T-helper 1 cell (primary cell): ENCODE measurements around the gene PTPRM.

Source experiments
- DNase-seq, 5 donors: peaks; one replicate each; pipeline ENCODE4 v3.0.0-alpha.2; 2012 to 2020

Gene PTPRM

GRCh38 chr18:8065284-8065683 is 498.2 kb downstream of the PTPRM start:
- DNase-seq = no peak

GRCh38 chr18:8065773-8066172 is 498.7 kb downstream of the PTPRM start:
- DNase-seq = no peak

- no peak for DNase-seq
Observed at GRCh38 chr18:8069708-8070107, 502.6 kb downstream of the PTPRM start.

GRCh38 chr18:8073167-8073566 is 506.1 kb downstream of the PTPRM start:
- no peak for DNase-seq

GRCh38 chr18:8080092-8080491 is 513.0 kb downstream of the PTPRM start:
- DNase-seq = no peak

- no peak for DNase-seq
Observed at GRCh38 chr18:8081267-8081666, 514.2 kb downstream of the PTPRM start.

- DNase-seq = no peak
Observed at GRCh38 chr18:8081872-8082553, 514.9 kb downstream of the PTPRM start.

GRCh38 chr18:8084160-8084559 is 517.0 kb downstream of the PTPRM start:
- DNase-seq = no peak

- DNase-seq = no peak
Observed at GRCh38 chr18:8088626-8089025, 521.5 kb downstream of the PTPRM start.

GRCh38 chr18:8091035-8091434 is 523.9 kb downstream of the PTPRM start:
- DNase-seq = no peak

- no peak for DNase-seq
Observed at GRCh38 chr18:8095947-8096570, 528.9 kb downstream of the PTPRM start.

- DNase-seq = no peak
Observed at GRCh38 chr18:8097399-8097798, 530.3 kb downstream of the PTPRM start.

- no peak for DNase-seq
Observed at GRCh38 chr18:8097927-8098326, 530.8 kb downstream of the PTPRM start.

- DNase-seq = no peak
Observed at GRCh38 chr18:8106603-8107002, 539.5 kb downstream of the PTPRM start.

GRCh38 chr18:8107426-8107825 is 540.3 kb downstream of the PTPRM start:
- DNase-seq = no peak

- DNase-seq = no peak
Observed at GRCh38 chr18:8114480-8114879, 547.4 kb downstream of the PTPRM start.

- DNase-seq = no peak
Observed at GRCh38 chr18:8116341-8117005, 549.4 kb downstream of the PTPRM start.

- no peak for DNase-seq
Observed at GRCh38 chr18:8117006-8117371, 549.9 kb downstream of the PTPRM start.

- no peak for DNase-seq
Observed at GRCh38 chr18:8121101-8121500, 554.0 kb downstream of the PTPRM start.

GRCh38 chr18:8121942-8122480 is 554.9 kb downstream of the PTPRM start:
- no peak for DNase-seq

- no peak for DNase-seq
Observed at GRCh38 chr18:8124232-8125146, 557.4 kb downstream of the PTPRM start.

- DNase-seq = no peak
Observed at GRCh38 chr18:8130096-8130495, 563.0 kb downstream of the PTPRM start.

GRCh38 chr18:8133032-8133431 is 565.9 kb downstream of the PTPRM start:
- no peak for DNase-seq
